HG03432 (cell line): ENCODE results near the gene ZIK1.

Source experiments
- ATAC-seq: cut with Tn5 transposase; IDR thresholded peaks from one replicate; pipeline ENCODE4 v1.9.1; 2021; ENCODE audit warnings: mild to moderate bottlenecking, moderate library complexity; ENCODE audit not compliant: unreplicated experiment

The ZIK1 gene

GRCh38 chr19:57606931-57607330 lies 23.0 kb downstream of the ZIK1 start:
- ATAC-seq = no peak

- no peak for ATAC-seq
These were observed 27.2 kb downstream of the ZIK1 start for GRCh38 chr19:57611113-57611512.

- peak; percentile 98 for ATAC-seq
These were observed 30.2 kb downstream of the ZIK1 start, which contains the start of gene ZNF134 for GRCh38 chr19:57613941-57614743. Gene ZNF134, plus strand, starts transcription at chr19:57614242. Its CDS starts 5,227 bp downstream, at chr19:57619469.

GRCh38 chr19:57615346-57615745 lies 31.4 kb downstream of the ZIK1 start:
- ATAC-seq = no peak

- ATAC-seq = no peak
These were observed 36.9 kb downstream of the ZIK1 start for GRCh38 chr19:57620673-57621348.

GRCh38 chr19:57623091-57623490 lies 39.1 kb downstream of the ZIK1 start:
- no peak for ATAC-seq

GRCh38 chr19:57632987-57633831 lies 49.3 kb downstream of the ZIK1 start, which contains the start of gene ZNF211:
Gene ZNF211, plus strand, starts transcription at chr19:57633168. Its CDS starts 179 bp downstream, at chr19:57633347.
- ATAC-seq = peak; percentile 95

- ATAC-seq = no peak
These were observed 49.8 kb downstream of the ZIK1 start for GRCh38 chr19:57633832-57634131.

GRCh38 chr19:57637379-57637778 lies 53.4 kb downstream of the ZIK1 start:
- no peak for ATAC-seq

- ATAC-seq = no peak
These were observed 57.8 kb downstream of the ZIK1 start for GRCh38 chr19:57641715-57642234.

GRCh38 chr19:57642396-57643046 lies 58.6 kb downstream of the ZIK1 start:
- ATAC-seq = no peak
